ENCODE results near the gene ATXN1.

The ATXN1 gene

DNA sequence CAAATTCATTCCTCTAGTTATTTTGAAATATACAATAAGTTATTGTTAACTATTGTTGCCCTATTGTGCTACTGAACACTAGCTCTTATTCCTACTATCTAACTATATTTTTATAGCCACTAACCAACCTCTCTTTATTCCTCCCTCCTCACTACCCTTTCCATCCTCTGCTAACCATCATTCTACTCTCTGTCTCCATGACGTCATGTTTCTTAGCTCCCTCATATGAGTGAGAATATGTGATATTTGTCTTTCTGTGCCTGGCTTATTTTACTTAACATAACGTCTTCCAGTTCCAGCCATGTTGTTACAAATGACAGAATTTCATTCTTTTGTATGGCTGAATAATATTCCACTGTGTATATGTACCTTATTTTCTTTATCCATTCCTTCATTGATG is 95.3 kb downstream of the ATXN1 start:
- DNase-seq (ENCODE audit: extremely low read depth, insufficient read length), result no peak
- no peak overlapping the region for H3K4me3 ChIP-seq (replicated peaks; ENCODE audit: low read depth, low read length)
- no peaks in the 10 kb centered on the region for H3K27me3 ChIP-seq (replicated peaks; ENCODE audit: control insufficient read depth, insufficient read depth, low read length)
- TF ChIP-seq, protein P1, sequence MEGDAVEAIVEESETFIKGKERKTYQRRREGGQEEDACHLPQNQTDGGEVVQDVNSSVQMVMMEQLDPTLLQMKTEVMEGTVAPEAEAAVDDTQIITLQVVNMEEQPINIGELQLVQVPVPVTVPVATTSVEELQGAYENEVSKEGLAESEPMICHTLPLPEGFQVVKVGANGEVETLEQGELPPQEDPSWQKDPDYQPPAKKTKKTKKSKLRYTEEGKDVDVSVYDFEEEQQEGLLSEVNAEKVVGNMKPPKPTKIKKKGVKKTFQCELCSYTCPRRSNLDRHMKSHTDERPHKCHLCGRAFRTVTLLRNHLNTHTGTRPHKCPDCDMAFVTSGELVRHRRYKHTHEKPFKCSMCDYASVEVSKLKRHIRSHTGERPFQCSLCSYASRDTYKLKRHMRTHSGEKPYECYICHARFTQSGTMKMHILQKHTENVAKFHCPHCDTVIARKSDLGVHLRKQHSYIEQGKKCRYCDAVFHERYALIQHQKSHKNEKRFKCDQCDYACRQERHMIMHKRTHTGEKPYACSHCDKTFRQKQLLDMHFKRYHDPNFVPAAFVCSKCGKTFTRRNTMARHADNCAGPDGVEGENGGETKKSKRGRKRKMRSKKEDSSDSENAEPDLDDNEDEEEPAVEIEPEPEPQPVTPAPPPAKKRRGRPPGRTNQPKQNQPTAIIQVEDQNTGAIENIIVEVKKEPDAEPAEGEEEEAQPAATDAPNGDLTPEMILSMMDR (IDR thresholded peaks at IDR 0.05; ENCODE audit: insufficient read depth, low read length, poor library complexity, severe bottlenecking), result no peak
- H3K36me3 ChIP-seq (ENCODE audit: control insufficient read depth, insufficient read depth, low read length), result no peaks in the 10 kb centered on the region

DNA sequence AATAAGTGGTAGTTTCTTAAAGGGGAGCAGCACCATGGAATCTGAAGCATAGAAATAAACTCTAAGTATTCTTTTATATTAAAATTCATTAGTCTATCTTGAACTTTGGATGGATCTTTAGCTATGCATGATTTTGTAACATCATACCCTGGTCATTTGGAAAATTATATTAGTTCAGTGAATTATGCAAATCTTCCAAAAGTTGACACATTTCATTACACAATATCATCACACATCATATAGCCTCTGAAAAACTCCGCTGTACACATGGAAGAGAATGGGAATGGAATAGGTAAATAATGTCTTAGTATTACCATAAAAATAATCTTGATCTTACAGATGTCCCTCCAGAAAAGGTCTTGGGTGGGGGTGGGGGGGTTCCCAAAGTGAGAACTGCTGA is 96.1 kb downstream of the ATXN1 start:
- no peaks in the 10 kb centered on the region for H3K36me3 ChIP-seq (ENCODE audit: control insufficient read depth, insufficient read depth, low read length)
- H3K27me3 ChIP-seq (replicated peaks; ENCODE audit: control insufficient read depth, insufficient read depth, low read length), result no peaks in the 10 kb centered on the region
- TF ChIP-seq, protein P1 (IDR thresholded peaks at IDR 0.05; ENCODE audit: insufficient read depth, low read length, poor library complexity, severe bottlenecking), result no peak
- no peak for DNase-seq (ENCODE audit: extremely low read depth, insufficient read length)
- H3K4me3 ChIP-seq (replicated peaks; ENCODE audit: low read depth, low read length), result no peak overlapping the region

DNA sequence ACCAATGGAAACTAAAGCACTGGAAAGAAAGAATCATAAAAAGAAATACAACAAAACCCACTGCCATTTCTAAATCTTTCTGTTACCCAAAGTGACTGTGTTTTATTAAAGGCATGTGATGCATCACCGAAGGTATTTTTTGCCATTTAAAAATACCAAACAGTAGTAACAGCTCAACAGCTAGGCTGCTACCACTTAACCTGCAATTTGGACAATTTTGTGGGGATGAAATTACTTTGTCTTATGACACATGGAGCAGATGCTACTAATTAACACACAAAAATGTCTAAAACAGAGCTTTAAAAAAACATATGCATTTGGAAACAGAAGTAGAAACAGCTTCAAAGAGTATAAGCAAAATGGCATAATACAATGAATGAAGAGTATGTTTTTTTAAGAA is 97.4 kb downstream of the ATXN1 start:
- Histone ChIP-seq H3K27me3 (replicated peaks; ENCODE audit: control insufficient read depth, insufficient read depth, low read length) (no peaks in the 10 kb centered on the region), H3K4me3 (replicated peaks; ENCODE audit: low read depth, low read length) (no peak overlapping the region), H3K36me3 (ENCODE audit: control insufficient read depth, insufficient read depth, low read length) (no peaks in the 10 kb centered on the region)
- DNase-seq (ENCODE audit: extremely low read depth, insufficient read length), result no peak
- TF ChIP-seq, protein P1 (IDR thresholded peaks at IDR 0.05; ENCODE audit: insufficient read depth, low read length, poor library complexity, severe bottlenecking), result no peak

DNA sequence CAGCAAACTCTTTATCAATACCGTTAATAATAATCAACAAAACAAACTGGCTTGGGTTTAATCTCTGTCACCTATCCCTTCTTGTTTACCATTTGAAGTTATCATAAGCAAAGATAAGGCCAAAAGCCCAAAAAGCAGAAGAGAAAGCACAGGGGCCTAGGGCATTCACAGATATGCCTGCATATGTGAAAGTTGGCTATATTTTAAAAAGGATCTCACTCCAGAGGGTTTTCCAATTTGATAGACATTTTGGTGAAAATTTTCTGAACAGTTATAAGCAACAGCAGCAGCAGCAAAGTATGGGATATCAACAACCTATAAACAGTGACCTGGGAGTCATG is 101.1 kb downstream of the ATXN1 start:
- Histone ChIP-seq H3K36me3 (ENCODE audit: control insufficient read depth, insufficient read depth, low read length) (no peaks in the 10 kb centered on the region), H3K4me3 (replicated peaks; ENCODE audit: low read depth, low read length) (no peak overlapping the region), H3K27me3 (replicated peaks; ENCODE audit: control insufficient read depth, insufficient read depth, low read length) (no peaks in the 10 kb centered on the region)
- TF ChIP-seq, protein P1 (IDR thresholded peaks at IDR 0.05; ENCODE audit: insufficient read depth, low read length, poor library complexity, severe bottlenecking), result no peak
- DNase-seq (ENCODE audit: extremely low read depth, insufficient read length), result no peak

DNA sequence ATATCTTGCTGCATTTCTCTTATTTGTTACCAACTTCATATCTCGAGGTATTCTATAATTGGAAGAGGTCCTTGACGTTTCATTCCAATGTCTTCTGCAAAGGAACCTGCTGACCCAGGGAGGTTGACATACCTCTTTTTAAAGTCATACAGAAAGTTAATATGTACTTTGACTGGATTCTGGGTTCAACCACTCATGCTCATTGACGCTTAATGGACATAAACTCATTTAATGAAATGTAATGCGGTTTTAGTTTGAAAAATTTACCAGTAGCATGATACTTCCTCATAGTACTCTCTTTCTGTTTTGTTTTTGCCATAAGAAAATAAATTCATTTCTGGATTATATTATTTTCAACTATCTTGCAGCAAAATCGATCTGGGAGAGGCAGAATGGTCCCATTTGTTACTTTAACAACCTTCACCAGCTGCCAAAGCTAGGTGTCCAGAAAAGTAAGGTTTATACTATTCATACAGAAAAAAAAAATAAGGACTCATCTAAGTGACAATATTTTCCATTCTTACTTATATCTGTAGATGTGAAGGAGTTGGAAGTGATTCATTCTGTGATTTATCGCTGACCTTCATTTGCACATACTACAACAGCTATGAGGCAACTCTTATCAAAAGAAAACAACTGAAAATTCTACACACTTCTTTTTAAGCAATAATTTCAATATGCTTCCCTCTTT is 101.6 kb downstream of the ATXN1 start:
- H3K4me3 ChIP-seq (replicated peaks; ENCODE audit: low read depth, low read length), result no peak overlapping the region
- no peaks in the 10 kb centered on the region for H3K27me3 ChIP-seq (replicated peaks; ENCODE audit: control insufficient read depth, insufficient read depth, low read length)
- peak; percentile 38 for DNase-seq (ENCODE audit: extremely low read depth, insufficient read length)
- H3K36me3 ChIP-seq (ENCODE audit: control insufficient read depth, insufficient read depth, low read length), result no peaks in the 10 kb centered on the region
- TF ChIP-seq, protein P1 (IDR thresholded peaks at IDR 0.05; ENCODE audit: insufficient read depth, low read length, poor library complexity, severe bottlenecking), result no peak
